Testis (tissue), 2 donors: ENCODE data around the gene BRINP2.

Source experiments
- POLR2A ChIP-seq: fragments of 450-650 bp; IDR thresholded peaks from one replicate; pipeline ENCODE4 v1.6.1; 2017; ENCODE audit warnings: antibody characterized with exemption, mild to moderate bottlenecking, moderate library complexity
- TF ChIP-seq, protein P1 (sequence below), 3 experiments: fragments of 450-650 bp in 2 of 3; fragments of 200-600 bp in 1 of 3; sonication (generic) in 1 of 3; IDR thresholded peaks; one replicate each; pipeline ENCODE4 v1.5.1; 2016 to 2019; ENCODE audit warnings: antibody characterized with exemption in 3 of 3, mild to moderate bottlenecking in 2 of 3, moderate library complexity in 1 of 3

DNA sequence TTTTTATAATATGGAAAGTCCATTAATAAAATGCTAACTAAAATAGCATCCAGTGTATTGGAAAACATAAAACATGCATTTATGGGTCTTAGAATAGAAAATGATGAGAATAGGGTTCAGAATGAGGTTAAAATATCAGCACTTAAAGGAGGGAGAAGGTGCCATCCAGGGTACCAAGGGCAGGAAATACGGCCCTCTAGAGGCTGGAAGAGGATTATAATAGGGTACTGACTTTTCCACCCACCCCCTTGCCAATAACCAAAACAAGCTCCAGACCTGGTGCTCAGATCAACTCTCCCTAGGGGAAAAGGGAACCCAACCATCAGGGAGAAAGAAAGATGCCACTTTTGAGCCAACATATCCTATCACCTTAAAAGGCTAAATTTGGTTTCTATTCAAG is 32.9 kb upstream of the BRINP2 start:
- TF ChIP-seq, protein P1, sequence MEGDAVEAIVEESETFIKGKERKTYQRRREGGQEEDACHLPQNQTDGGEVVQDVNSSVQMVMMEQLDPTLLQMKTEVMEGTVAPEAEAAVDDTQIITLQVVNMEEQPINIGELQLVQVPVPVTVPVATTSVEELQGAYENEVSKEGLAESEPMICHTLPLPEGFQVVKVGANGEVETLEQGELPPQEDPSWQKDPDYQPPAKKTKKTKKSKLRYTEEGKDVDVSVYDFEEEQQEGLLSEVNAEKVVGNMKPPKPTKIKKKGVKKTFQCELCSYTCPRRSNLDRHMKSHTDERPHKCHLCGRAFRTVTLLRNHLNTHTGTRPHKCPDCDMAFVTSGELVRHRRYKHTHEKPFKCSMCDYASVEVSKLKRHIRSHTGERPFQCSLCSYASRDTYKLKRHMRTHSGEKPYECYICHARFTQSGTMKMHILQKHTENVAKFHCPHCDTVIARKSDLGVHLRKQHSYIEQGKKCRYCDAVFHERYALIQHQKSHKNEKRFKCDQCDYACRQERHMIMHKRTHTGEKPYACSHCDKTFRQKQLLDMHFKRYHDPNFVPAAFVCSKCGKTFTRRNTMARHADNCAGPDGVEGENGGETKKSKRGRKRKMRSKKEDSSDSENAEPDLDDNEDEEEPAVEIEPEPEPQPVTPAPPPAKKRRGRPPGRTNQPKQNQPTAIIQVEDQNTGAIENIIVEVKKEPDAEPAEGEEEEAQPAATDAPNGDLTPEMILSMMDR (IDR thresholded peaks at IDR 0.05) = no peak
- no peak for TF ChIP-seq POLR2A
